ENCODE results near the gene GNGT2.
"Not testable (repeated sequence)": the region's sequence is repeated elsewhere in the genome, so short reads cannot be mapped to it uniquely, and the experiment has no call there.

The GNGT2 gene

DNA sequence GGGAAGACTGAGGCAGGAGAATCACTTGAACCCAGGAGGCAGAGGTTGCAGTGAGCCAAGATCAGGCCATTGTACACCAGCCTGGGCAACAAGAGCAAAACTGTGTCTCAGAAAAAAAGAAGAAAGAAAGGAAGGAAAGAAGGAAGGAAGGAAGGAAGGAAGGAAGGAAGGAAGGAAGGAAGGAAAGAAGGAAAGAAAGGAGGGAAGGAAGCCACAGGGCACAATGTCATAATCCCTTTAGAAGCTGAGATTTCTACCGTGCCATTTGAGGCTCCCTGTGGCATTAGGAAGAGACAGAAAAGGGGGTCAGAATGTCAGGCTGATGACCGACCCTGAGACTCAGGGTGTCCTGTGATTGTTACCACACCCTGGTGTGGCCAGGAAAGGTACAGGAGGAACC is 6.6 kb downstream of the GNGT2 start:
- no peak for DNase-seq

DNA sequence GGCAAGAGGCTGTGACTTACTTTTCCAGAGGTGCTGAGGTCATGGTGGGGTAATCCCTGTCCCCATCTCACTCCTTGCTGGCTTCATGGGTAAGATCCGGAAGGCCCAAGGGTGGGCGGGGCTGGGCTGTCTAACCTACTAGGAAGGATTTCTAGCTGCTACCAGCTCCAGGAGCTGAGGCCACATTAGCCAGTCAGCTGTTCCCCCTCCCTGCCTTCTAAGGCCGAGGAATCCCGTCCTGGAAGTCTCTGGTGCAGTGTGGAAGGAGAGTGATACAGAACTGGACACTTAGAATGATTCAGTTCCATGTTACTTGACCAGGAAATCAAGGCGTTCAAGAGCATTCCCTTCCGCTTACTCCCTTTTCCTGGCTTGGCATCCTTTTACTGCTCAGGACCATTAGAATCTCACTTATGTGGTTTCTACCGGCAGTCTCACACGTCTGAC is 8.9 kb downstream of the GNGT2 start:
- no peak for DNase-seq

DNA sequence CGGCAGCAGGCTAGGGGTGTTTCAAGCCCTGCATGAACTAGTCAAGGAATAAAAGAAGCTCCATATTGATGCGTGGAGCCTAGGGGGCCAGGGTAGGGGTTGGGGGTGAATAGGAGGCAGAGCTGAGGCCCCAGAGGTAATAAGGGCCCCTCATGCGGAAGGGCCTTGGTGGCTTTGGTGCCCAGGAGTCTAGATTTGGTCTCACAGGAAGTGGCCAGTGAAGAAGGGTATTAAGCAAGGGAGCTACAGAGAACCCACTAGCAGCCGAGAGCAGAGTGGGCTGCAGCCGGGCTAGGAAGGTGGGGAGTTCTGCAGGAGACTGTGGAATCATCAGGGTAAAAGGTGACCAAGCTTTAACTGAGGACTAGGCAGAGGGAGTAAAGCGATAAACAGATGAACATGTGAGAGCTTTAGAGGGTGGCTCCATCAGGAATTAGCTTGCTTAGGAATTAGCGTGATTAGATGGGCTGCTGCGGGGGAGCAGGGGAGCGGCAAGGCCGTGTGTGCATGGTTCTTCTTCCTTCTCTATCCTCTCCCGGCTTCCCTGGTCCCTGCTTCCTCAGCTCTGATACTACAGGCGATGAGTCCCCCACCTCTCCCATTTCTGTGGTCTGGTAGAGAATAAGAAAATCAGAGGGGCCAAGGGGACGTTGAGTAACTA is 9.8 kb downstream of the GNGT2 start:
- no peak for DNase-seq

DNA sequence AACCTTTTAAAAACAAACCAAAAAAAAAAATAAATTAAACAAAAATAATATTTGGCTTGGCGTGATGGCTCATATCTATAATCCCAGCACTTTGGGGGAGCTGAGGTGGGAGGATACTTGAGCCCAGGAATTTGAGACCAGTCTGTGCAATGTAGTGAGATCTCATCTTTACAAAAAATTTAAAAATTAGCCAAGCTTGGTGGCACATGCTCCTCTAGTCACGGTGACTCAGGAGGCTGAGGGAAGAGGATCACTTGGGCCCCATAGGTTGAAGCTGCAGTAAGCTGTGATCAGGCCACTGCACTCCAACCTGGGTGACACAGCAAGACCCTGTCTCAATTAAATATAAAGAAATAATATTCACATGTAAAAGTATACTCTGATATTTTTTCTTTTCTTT is 12.2 kb downstream of the GNGT2 start:
- no peak for DNase-seq

DNA sequence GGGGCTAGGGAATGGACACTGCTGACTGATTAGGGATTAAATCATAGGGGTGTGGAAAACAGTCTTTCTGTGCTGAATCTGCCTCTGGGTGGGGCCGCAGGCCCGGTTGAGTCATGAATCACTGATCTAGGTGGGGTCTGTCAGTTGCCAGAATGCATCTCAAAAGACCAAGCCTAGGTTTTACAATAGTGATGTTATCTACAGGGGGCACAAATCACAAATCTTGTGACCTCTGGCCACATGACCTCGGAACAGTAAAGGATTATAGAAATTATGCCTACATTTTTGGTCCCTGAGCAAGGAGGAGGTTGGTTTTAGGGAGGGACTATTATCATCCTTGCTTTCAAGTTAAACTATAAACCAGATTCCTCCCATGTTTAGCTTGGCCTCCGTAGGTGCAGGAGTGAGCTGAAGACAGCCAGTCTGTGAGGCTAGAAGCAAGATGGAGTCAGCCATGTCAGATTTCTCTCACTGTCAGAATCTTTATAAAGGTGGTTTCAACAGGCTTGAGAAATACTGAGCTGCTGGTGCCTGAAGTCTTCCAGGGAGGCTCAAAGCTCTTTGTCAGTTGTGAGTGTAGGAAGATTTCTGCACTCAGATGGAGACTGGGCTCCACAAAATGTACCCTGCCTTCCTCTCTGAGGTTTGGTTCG is 12.9 kb downstream of the GNGT2 start:
- no peak for DNase-seq

DNA sequence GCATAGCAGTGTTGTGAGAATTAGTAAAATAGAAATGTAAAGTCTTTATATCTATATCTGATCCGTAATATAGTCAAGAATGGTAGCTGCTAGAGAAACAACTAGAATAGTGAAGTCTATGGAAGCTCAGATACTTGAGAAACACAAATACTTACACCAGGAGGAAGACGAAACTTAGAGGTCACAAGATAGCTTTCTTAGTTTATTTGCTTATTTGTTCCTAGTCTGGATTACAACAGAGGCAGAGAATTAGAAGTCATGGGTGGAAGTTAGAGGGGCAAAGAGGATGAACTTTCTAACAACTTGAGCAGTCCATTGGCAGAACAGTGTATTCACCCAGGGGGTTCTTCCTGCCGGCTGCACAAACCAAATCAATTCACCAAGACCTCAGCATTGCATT is 13.9 kb downstream of the GNGT2 start:
- no peak for DNase-seq

DNA sequence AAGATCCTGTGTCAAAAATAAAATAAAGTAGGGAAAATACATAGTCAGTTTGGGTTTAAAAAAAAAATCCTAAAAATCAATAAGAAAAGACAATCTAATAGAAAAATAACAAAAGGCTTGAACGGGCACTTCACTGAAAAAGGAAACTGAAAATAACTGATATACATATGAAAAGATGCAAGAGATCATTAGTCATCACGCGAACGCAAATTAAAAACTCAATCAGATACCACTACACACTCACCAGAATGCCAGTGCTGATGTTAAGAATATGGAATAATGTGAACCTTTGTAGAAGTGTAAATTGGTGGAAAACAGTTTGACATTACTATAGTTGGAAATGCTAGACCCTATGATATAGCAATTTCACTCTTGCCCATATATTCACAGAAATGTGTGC is 14.6 kb downstream of the GNGT2 start:
- DNase-seq = no peak

DNA sequence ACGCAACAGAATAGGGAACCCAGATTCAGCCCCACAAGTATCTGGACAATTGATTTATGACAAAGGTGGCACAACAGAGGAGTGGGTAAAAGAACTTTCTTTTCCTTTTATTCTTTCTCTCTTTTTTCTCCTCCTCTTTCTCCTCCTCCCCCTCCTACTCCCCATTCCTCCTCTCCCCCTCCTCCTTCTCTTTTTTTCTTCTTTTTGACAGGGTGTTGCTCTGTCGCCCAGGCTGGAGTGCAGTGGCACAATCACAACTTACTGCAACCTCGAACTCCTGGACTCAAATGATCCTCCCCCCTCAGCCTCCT is 16.1 kb downstream of the GNGT2 start:
- no peak for DNase-seq

DNA sequence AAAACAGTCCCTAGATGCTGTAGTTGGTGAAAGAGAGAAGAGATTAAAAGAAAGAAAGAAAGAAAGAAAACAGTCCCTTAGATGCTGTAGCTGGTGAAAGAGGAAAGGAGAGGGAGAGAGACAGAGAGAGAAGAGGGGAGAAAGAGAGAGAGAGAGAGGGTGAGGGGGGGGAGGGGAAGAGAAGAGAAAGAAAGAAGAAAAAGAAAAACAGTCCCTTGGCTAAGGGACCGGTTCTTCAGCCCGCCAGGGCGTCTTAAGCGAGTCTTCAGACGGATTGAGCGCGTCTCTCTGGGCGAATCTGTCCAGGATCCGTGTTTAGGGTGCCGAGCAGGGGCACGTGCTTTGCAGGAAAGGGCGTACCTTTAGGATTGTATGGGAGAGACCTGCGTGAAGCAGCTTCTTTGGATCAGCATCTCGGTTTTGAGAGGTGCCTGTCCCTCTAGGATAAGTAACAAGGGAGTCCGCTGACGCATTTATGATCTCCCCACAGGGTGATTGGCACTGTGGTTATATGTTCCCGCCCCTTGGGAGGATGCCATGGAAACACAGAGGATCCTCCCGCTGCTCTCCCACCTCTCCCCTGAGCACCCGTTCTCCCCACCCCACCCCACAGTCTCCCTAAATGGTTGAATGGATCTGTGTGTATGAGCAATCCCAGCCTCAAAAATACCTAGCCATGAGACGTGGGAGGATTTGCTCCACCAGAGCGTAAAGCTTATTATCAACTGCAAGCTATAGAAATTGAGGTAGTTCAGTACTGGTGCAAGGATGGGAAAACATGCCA is 16.7 kb downstream of the GNGT2 start:
- DNase-seq = peak in 3 of 6 experiments; percentile 13 to 53 (median 34)

DNA sequence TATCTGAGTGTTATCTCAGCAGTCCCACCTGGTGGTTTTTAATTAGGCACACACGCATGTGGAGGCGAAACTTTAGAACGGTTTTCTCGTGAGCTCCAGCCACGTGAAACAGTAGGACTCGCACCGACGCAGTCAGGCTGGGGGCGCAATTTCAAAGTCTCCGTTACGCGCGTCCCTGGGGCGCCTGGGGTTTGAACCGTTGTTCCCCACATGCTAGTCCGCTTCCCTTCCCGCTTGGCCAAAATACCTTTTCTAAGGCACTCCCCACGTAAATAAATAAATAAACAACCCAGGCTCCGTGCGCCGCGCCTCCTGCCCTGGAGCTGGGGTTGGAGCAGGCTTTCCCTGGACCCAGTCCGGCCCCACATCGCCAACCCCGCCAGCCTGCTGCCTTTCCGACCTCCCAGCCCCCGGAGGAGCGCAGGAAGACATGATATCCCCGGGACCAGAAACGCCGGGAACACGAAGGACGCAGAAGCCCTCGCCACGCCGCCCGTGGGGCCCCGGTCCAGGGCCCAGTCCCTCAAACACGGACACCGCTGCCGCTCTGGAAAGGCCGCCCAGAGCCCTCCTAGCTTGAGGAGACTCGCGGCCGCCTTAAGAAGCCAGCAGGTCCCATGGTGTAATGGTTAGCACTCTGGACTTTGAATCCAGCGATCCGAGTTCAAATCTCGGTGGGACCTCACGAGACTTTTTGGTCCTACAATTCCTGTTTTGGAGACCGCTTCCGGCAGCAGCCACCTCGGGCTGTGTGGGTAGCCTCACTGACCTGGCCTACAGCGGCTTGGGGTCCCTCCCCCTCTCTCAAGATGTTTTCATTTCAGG is 18.2 kb downstream of the GNGT2 start:
- peak; percentile 88 to 100 (median 97) for DNase-seq

DNA sequence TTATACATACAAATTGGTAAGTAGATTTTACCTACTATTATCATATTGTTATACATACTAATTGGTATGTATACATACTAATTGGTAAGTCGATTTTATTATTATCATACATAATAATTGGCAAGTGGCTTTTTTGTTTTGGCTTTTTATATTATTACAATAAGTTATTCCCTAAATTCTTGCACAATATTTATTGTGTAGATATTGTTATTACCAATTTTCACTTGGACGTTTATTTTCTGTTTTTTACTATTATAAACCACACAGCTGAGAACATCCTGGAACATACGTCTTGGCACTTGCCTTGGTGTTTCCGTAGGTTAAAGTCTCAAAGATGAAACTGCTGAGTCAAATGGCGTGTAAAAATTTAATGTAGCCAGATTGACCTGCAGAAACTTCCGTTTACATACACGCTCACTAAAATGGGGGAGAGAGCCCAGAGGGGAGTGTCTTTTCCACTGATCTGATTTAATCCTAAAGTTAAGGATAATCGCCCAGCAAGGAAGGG is 18.9 kb downstream of the GNGT2 start:
- no peak for DNase-seq

DNA sequence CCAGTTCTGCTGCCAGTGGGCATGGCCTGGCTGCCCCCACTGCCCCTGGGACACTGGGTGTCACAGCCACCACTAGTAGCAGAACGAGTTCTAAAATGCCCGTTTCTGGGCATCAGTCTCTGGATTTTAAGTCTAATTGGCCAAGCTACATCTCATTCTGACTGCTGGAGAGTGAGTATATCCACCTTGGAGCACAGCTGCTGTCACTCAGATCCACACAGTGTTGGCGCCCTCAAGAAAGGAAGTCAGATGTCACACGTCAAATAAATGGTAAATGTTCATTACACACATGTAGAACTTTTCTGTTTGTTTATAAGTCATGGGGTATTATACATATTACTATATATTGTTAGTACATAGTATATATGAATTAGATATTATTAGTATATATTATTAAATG is 19.4 kb downstream of the GNGT2 start:
- no peak for DNase-seq

DNA sequence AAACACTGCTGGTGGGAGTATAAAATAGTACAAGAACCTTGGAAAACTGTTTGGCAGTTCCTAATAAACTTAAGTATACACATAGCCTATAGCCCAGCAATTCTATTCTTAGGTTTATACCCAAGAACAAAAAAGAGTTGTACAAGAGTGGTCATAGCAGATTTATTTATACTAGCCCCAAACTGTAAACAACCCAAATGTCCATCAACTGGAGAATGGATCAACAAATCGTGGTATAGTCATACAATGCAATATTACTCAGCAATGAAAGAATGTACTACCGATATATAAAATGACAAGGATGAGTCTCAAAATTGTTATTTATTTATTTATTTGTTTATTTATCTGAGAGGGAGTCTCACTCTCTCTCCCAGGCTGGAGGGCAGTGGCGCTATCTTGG is 23.1 kb downstream of the GNGT2 start:
- no peak for DNase-seq

DNA sequence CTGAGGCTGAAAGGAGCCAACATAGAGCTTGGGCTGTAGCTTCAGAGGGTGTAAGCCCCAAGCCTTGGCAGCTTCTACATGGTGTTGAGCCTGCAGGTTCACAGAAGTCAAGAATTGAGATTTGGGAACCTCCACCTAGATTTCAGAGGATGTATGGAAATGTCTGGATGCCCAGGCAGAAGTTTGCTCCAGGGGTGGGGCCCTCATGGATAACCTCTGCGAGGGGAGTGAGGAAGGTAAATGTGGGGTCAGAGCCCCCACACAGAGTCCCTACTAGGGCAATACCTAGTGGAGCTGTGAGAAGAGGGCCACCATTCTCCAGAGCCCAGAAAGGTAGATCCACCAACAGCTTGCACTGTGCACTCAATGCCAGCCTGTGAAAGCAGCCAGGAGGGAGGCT is 25.0 kb downstream of the GNGT2 start:
- not testable (repeated sequence) for DNase-seq

DNA sequence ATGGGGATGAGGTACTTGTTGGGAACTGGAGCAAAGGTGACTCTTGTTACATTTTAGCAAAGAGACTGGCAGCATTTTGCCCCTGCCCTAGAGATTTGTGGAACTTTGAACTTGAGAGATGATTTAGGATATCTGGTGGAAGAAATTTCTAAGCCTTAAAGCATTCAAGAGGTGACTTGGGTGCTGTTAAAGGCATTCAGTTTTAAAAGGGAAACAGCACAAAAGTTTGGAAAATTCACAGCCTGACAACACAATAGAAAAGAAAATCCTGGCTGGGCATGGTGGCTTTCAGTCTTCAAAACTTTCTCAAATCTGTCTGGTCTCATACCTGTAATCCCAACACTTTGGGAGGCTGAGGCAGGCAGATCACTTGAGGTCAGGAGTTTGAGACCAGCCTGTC is 25.9 kb downstream of the GNGT2 start:
- not testable (repeated sequence) for DNase-seq

DNA sequence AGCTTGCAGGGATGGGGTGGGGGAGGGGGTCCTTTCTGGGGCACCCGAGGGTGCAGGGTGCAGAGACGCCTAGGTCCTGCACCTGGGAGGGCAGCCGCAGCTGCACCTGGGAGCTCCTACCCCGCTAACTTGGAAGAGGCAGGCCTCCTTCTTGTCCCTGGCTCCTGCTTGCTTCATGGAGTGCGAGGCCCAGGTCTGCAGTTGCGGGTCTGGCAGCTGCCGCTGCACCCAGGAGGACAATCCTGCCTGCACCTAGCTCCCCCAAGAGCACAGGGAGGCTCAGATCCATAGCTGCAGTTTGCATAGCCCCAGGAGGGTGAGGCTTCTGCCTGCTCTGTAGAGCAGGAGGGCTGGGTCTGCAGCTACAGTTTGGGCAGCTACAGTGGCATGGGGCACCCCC is 26.6 kb downstream of the GNGT2 start:
- DNase-seq = no peak

DNA sequence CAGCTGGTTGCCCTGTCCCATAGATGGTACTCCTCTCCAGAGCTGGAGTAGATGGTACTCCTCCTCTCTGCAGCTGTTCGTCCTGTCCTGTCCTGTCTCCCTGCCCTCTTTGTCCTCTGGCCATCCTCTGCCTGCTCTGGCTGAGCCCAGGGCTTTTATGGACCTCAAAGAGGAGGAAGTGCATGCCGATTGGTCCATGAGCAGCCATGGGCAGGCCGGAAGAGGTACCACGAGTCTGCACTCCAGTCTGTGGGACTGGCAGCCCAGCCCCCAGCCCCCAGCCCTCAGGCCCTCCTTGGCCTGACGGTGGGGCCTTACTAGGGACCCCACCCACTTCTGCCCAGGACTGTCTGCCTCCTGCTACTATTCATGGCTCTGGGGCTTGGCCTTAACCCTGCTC is 27.0 kb downstream of the GNGT2 start:
- no peak for DNase-seq

DNA sequence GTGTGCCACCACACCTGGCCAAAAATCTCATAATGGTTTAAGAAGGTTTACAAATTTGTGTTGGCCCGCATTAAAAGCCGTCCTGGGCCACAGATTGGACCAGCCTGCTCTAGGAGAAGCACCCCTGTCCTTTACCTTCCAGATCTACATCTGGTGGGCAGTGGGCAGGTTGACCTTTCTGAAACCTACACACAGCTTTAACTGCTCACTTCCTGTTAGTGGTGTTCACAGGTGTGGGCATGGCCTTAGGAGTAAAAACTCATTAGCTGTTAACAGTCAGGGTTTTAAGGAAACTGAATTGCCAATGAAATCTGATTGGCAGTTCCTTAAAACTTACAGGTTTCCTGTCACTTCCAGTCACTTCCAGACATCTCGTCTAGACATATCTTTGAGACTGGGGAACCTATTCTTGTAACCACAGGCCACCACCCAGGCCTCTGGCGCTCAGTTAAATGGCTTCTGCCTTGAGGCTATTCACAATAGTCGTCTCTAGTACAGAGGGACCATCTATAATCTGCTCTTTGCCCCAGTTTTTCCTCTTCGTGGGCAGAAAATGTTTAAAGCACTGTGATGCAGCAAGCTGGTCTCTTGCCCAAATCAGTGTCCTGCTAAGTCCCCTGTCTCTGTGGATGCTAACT is 29.3 kb downstream of the GNGT2 start:
- DNase-seq = no peak

DNA sequence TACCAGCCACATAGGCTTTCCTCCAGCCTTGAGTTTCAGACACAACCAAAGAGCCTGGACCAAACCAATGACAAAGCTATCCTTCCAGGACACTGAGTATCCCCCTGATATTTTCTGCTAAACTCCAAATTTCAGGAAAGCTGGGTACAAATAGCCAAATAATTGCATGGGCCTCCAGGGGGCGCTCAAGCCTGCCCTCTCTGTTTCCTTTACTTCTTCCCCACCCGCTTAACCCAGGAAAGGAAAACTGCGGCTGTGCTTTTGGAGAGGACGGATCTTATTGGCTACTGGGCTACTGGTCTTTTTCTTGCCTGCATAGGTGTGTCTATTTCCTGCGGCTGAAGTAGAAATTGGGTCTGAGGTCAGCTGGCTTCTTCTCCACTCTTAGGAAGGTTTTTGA is 30.1 kb downstream of the GNGT2 start:
- DNase-seq = peak; percentile 23 to 75 (median 54)

DNA sequence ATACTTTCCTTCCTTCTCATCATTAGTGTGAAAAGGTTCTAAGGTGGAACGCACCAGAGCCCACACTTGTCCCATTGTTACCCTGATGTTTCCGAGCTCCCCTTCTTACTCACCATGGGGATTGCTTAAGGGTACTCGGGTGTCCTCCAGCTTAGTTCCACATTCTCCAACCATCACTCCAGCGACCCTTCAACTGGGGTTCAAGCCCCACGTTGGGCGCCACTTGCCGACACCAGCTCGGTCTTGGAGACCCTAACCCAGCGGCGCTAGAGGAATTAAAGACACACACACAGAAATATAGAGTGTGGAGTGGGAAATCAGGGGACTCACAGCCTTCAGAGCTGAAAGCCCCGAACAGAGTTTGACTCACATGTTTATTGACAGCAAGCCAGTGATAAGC is 34.4 kb downstream of the GNGT2 start:
- not testable (repeated sequence) for DNase-seq

DNA sequence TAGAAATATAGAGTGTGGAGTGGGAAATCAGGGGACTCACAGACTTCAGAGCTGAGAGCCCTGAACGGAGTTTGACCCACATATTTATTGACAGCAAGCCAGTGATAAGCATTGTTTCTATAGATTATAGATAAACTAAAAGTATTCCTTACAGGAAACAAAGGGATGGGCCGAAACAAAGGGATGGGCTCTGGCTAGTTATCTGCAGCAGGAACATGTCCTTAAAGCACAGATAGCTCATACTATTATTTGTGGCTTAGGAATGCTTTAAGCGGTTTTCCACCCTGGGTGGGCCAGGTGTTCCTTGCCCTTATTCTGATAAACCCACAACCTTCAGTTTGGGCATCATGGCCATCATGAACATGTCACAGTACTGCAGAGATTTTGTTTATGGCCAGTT is 39.7 kb downstream of the GNGT2 start:
- DNase-seq = not testable (repeated sequence)

DNA sequence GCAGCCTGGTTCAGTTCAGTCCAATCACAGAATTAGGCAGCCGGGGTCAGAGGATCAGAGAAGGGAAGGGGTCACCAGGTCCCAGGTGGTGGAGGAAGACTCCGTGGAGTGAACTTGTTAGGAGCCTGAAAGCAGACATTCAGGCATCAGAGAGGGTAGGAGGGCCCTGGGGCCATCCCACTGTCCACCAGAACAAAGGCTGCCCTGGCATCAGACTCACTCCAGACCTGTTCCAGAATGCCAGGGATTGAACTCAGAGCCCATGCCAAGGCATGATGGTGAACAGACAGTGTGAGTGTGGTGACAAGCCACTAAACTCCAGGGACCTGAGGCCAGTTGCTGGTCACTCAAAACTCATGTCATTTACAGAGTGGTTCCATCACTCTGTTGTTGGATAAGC is 40.2 kb downstream of the GNGT2 start:
- DNase-seq = no peak

DNA sequence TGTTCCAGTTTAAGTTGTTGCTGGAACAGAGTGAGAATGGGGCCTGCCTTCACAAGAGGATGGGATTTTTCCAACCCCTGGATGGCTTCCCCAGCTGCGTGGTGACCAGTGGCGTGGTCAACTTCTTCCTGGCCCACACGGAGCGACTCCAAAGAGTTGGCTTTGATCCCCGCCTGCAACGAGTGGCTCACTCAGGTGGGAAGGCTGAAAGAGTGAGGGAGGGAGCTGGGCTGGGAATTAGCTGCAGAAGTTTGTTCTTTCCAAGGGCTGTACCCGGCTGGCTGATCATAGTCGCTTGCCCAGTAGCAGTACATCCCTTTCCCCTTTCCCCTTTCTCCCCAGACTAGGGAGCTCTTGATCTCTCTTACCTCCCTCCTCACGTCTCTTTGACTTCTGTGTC is 41.7 kb downstream of the GNGT2 start:
- no peak for DNase-seq
